Adipocyte (in vitro differentiated cells): Measurements from ENCODE around the gene FAM24A.
"Not testable (repeated sequence)": the region's sequence is repeated elsewhere in the genome, so short reads cannot be mapped to it uniquely, and the experiment has no call there.

Experiments used
- DNase-seq: peaks from one replicate; pipeline ENCODE4 v3.0.0-alpha.2; 2015; ENCODE audit warnings: low read depth
- H3K27me3 ChIP-seq: replicated peaks from 2 replicates; pipeline ENCODE4 v1.7.0; 2013; ENCODE audit warnings: mild to moderate bottlenecking, low read length, moderate library complexity; ENCODE audit not compliant: control insufficient read depth, insufficient read depth
- H3K36me3 ChIP-seq: 2 replicates; pipeline ENCODE4 v1.7.0; 2013; ENCODE audit warnings: low read length, mild to moderate bottlenecking, moderate library complexity; ENCODE audit not compliant: control insufficient read depth, insufficient read depth, severe bottlenecking
- H3K4me1 ChIP-seq: 2 replicates; pipeline ENCODE4 v1.7.0; 2013; ENCODE audit warnings: mild to moderate bottlenecking, low read length, moderate library complexity; ENCODE audit not compliant: control insufficient read depth, insufficient read depth
- H3K4me3 ChIP-seq: 2 replicates; pipeline ENCODE4 v1.7.0; 2013; ENCODE audit warnings: mild to moderate bottlenecking, low read length, moderate library complexity
- H3K9ac ChIP-seq: 2 replicates; pipeline ENCODE4 v1.7.0; 2013; ENCODE audit warnings: mild to moderate bottlenecking, low read length, moderate library complexity
- H3K9me3 ChIP-seq: 2 replicates; pipeline ENCODE4 v1.7.0; 2013; ENCODE audit warnings: mild to moderate bottlenecking, low read length, moderate library complexity; ENCODE audit not compliant: control insufficient read depth

FAM24A gene, protein sequence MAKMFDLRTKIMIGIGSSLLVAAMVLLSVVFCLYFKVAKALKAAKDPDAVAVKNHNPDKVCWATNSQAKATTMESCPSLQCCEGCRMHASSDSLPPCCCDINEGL

DNA sequence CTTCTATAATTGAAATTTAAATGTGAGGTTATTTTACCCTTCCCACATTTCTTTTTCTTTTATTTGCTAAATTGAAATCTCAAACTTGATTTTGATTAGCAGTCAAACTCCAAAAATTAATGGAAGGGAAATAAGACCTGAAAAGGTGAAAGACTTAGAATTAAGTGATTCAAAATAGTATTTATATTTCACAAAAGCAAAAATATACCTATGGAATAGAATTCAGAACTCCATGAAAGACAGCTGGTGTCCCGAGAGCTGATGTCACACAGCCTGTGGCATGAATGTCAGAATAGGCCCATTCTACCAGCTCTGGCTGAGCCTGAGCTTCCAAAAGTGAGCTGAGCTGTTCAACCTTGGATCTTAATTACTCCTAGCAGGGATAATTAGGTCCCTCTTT, at the start of gene FAM24A:
Gene FAM24A, plus strand, starts transcription at position 301 of the 400 bp plus-strand sequence. CDS start 1,025 bp downstream, outside the sequence.
- no peak for DNase-seq
- no peak within 1 kb of the TSS for H3K9ac ChIP-seq
- H3K27me3 ChIP-seq, result no peaks in the 10 kb centered on the region
- no peaks in the 10 kb centered on the region for H3K36me3 ChIP-seq
- no peaks in the 10 kb centered on the region for H3K9me3 ChIP-seq
- no peak within 1 kb of the TSS for H3K4me3 ChIP-seq
- H3K4me1 ChIP-seq, result no peaks in the 10 kb centered on the region

DNA sequence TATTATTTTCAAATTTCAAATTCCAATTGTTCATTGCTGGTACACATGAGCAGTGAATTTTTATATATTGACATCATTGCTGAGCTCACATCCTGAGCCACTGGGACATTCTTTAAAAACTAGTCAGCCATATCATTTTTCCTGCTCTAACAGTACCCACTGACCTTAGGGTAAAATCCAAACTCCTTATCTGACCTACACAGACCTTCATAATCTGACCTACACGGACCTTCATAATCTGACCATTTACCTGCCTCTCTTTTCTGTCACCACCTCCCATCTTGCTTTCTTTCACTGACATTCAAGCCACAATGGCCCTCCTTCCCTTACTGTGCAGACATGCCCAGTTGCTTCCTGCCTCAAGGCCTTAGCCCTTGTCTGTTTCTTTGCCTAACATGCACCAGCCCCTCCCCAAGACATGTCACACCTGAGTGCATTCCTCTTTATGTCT, 48.7 kb upstream of the FAM24A start:
- no peak overlapping the region for H3K4me3 ChIP-seq
- H3K9ac ChIP-seq, result no peak overlapping the region
- no peaks in the 10 kb centered on the region for H3K36me3 ChIP-seq
- peaks cover 40% of the 10 kb centered on the region for H3K4me1 ChIP-seq
- peak; percentile 60 for DNase-seq
- no peaks in the 10 kb centered on the region for H3K9me3 ChIP-seq
- H3K27me3 ChIP-seq, result no peaks in the 10 kb centered on the region

DNA sequence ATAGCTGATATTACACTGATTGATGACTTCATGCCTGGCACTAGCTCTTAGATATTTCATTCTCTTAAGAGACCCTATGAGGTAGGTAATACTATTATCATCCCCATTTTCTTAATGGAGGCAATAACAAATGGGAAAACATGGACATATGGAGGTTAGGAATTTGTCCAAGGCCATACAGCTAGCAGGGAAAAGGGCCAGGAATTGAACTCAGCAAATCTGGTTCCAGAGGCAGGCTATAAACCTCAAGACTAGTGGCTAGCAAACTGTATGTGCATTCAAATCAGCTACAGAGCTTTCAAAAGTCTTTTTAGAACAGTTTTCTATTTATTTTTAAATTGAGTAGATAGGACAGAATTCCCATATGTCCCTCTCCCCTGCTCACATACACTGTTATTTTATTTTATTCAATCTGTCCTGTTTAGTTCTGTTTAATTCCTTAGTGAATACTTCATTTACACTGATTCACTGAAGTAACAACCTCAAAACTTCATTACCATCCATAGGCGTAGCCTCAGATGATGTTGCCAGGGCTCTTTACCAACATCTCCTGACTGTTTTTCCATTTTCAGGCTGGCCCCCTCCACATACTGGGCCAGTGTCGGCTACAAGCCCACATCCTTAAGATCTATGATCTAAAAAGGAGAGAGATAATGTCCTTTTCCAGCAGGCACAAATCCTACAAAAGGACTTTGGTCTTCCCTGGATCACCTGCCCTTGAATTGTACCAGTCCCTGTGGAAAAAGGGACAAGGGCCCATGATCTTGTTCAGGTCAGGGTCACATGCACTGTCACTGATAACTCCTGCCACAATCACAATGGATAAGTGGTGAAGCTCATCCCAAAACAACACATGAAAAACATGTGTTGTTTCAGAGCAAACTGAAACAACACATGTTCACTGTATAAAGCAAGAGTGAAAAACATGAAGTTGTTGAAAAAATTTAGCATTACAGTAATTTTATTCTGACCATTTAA, 46.9 kb upstream of the FAM24A start:
- Histone ChIP-seq H3K27me3 (no peaks in the 10 kb centered on the region), H3K4me1 (peaks cover 44% of the 10 kb centered on the region), H3K36me3 (no peaks in the 10 kb centered on the region), H3K4me3 (no peak overlapping the region), H3K9me3 (no peaks in the 10 kb centered on the region), H3K9ac (peak overlapping the region; percentile 12)
- DNase-seq, result no peak

DNA sequence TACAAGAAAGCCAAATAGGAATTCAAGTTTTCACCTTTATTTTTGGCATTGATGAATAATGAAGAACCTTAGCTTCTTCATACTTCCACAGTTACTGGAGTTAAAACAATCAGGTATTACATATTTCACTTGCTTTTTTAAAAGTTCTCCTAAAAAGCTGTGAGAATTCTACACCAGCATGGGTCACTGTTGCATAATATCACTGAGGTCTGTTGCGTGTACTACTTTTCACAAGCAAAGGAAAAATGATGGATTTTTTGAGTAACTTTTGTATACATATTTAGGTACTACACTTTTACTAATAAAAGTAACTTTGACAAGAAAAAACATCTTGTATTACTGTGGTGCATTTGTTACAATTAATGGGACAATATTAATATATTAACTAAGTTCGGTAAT, 46.2 kb upstream of the FAM24A start:
- Histone ChIP-seq H3K4me1 (peaks cover 44% of the 10 kb centered on the region), H3K27me3 (no peaks in the 10 kb centered on the region), H3K4me3 (no peak overlapping the region), H3K36me3 (no peaks in the 10 kb centered on the region), H3K9ac (peak overlapping the region; percentile 12), H3K9me3 (no peaks in the 10 kb centered on the region)
- DNase-seq, result peak; percentile 42

DNA sequence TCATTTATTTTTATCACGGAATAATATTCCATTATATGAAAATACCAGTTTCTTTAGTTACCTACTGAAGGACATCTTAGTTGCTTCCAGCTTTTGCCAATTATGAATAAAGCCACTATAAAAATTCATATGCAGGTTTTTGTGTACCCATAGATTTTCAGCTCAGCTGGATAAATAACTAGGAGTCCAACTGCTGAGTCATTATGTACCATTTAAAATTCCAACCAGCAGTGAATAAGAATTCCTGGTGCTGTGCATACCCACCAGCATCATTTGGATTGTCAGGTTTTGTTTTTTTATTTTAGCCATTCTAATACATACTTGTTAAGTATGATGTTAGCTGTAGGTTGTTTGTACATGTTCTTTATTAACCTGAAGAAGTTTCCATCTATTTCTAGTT, 45.5 kb upstream of the FAM24A start:
- peak overlapping the region; percentile 50 for H3K9ac ChIP-seq

DNA sequence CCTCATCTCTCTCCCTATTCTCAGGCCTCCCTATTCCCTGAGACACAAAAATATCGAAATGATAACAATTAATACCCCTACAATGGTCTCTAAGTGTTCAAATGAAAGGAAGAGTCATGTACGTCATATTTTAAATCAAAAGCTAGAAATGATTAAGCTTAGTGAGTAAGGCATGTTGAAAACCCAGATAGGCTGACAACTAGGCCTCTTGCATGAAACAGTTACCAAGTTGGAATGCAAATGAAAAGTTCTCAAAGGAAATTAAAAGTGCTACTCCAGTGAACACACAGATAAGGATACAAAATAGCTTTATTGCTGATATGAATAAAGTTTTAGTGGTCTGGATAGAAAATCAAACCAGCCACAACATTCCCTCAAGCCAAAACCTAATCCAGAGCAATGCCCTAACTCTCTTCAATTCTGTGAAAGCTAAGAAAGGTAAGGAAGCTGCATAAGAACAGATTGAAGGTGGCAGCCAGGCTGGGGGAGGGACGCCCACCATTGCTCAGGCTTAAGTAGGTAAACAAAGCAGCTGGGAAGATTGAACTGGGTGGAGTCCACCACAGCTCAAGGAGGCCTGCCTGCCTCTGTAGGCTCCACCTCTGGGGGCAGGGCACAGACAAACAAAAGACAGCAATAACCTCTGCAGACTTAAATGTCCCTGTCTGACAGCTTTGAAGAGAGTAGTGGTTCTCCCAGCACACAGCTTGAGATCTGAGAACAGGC, 43.5 kb upstream of the FAM24A start:
- not testable (repeated sequence) for H3K9me3 ChIP-seq, H3K4me3 ChIP-seq, H3K27me3 ChIP-seq, H3K9ac ChIP-seq, H3K36me3 ChIP-seq
- H3K4me1 ChIP-seq, result peaks cover 35% of the 10 kb centered on the region
- peak; percentile 25 for DNase-seq

More for the DNA sequence above, 45.5 kb upstream of the FAM24A start:
- DNase-seq, result peak; percentile 66
- H3K4me1 ChIP-seq, result peaks cover 44% of the 10 kb centered on the region
- no peaks in the 10 kb centered on the region for H3K9me3 ChIP-seq
- H3K36me3 ChIP-seq, result no peaks in the 10 kb centered on the region
- H3K27me3 ChIP-seq, result no peaks in the 10 kb centered on the region
- H3K4me3 ChIP-seq, result no peak overlapping the region

DNA sequence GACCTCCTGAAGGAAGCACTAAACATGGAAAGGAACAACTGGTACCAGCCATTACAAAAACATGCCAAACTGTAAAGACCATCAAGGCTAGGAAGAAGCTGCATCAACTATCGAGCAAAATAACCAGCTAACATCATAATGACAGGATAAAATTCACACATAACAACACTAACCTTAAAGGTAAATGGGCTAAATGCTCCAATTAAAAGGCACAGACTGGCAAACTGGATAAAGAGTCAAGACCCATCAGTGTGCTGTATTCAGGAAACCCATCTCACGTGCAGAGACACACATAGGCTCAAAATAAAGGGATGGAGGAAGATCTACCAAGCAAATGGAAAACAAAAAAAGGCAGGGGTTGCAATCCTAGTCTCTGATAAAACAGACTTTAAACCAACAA, 41.6 kb upstream of the FAM24A start:
- not testable (repeated sequence) for H3K36me3 ChIP-seq, H3K4me3 ChIP-seq, DNase-seq, H3K27me3 ChIP-seq, H3K9me3 ChIP-seq, H3K9ac ChIP-seq
- H3K4me1 ChIP-seq, result peaks cover 29% of the 10 kb centered on the region

DNA sequence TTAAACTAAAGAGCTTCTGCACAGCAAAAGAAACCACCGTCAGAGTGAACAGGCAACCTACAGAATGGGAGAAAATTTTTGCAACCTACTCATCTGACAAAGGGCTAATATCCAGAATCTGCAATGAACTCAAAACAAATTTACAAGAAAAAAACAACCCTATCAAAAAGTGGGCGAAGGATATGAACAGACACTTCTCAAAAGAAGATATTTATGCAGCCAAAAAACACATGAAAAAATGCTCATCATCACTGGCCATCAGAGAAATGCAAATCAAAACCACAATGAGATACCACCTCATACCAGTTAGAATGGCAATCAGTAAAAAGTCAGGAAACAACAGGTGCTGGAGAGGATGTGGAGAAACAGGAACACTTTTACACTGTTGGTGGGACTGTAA, 38.5 kb upstream of the FAM24A start:
- not testable (repeated sequence) for H3K9me3 ChIP-seq, H3K4me1 ChIP-seq, H3K9ac ChIP-seq, H3K27me3 ChIP-seq, H3K4me3 ChIP-seq, DNase-seq, H3K36me3 ChIP-seq

DNA sequence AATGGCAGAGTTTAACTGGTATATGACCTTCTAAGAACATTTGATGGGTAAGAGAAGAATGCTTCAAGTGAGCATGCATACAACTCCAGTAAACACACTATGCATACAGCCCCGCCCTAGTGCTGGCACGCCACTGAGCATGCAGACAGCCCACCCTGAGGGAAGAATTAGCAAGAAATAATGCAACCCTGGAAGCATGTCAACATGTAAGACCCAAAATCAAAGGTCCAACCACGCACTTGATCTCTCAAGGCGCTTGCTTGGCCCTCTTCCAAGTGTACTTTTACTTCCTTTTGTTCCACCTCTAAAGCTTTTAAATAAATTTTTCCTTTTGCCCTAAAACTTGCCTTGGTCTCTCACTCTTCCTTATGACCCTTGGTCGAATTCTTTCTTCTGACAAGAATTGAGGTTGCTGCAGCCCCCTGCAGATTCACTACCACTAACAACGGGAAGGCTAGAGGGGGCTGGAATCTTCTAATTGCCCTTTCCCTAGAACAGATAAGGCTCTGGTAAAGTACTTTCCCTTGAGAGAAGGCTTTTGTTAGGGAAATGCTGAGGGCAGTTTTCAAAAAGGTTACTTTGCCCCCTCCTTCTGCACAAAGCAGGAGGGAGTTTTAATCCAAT, 34.5 kb upstream of the FAM24A start:
- H3K4me1 ChIP-seq, result peaks cover 10% of the 10 kb centered on the region
- H3K27me3 ChIP-seq, result no peaks in the 10 kb centered on the region
- no peak for DNase-seq
- no peak overlapping the region for H3K4me3 ChIP-seq
- no peak overlapping the region for H3K9ac ChIP-seq
- no peaks in the 10 kb centered on the region for H3K36me3 ChIP-seq
- H3K9me3 ChIP-seq, result no peaks in the 10 kb centered on the region

DNA sequence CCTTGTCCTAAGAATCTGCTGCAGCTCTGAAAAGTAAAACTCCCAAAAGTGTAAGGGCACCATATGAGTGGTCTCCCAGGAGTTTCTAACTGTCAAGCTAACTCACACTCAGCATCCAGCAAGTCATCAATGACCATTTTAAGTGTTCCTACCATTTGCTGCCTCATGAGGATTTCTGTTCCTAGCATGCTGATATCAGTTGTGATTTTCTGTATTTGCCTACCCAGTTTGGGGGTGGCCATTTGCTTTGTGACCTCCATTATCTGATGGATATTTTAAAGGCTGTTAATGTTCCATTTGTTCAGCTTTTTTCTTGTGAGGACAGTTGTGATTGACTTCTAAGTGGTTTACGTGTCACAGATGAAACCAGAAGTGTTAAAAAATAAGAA, 33.9 kb upstream of the FAM24A start:
- no peak overlapping the region for H3K9ac ChIP-seq
- no peak for DNase-seq
- no peak overlapping the region for H3K4me3 ChIP-seq
- no peaks in the 10 kb centered on the region for H3K36me3 ChIP-seq
- H3K27me3 ChIP-seq, result no peaks in the 10 kb centered on the region
- peaks cover 10% of the 10 kb centered on the region for H3K4me1 ChIP-seq
- H3K9me3 ChIP-seq, result no peaks in the 10 kb centered on the region

DNA sequence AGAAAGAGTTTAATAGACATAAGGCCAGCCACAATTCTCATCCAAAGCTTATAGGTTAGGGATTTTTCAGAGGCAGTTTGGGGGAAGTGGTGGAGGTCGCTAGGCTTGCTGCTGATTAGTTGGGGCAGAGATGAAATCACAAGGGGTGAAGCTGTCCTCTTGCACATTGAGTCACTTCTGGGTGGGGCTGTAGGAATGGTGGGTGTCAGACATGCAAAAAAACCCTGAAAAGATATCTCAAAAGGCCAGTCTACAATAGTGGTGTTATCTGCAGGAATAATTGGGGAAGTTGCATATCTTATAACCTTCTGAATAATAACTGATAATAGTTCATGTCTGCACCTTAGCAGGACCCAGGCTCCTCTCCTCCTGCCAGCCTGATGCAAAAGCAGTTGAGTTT, 33.1 kb upstream of the FAM24A start:
- H3K4me3 ChIP-seq, result no peak overlapping the region
- no peak overlapping the region for H3K9ac ChIP-seq
- DNase-seq, result no peak
- H3K9me3 ChIP-seq, result no peaks in the 10 kb centered on the region
- no peaks in the 10 kb centered on the region for H3K27me3 ChIP-seq
- no peaks in the 10 kb centered on the region for H3K36me3 ChIP-seq
- H3K4me1 ChIP-seq, result peaks cover 10% of the 10 kb centered on the region
